Uterus (tissue), 2 donors: ENCODE results near the gene PTPRD.

Experiments used
- CTCF ChIP-seq, 4 experiments: fragments of 200-600 bp in 2 of 4; fragments of 450-650 bp in 2 of 4; sonication (generic) in 2 of 4; IDR thresholded peaks; one replicate each; pipeline ENCODE4 v1.5.1; 2016 to 2019; ENCODE audit warnings: antibody characterized with exemption in 4 of 4, mild to moderate bottlenecking in 2 of 4, moderate library complexity in 1 of 4
- POLR2A ChIP-seq, 2 donors: fragments of 450-650 bp; IDR thresholded peaks; one replicate each; pipeline ENCODE4 v1.6.1; 2016; ENCODE audit warnings: antibody characterized with exemption in 2 of 2, mild to moderate bottlenecking in 1 of 2, moderate library complexity in 1 of 2

- no peak for TF ChIP-seq CTCF (IDR thresholded peaks at IDR 0.05)
- TF ChIP-seq POLR2A (IDR thresholded peaks at IDR 0.05): no peak
Measured at GRCh38 chr9:9246726-9247125, 1366.1 kb downstream of the PTPRD start.
